Activated naive CD4-positive, alpha-beta T cell treated with anti-CD3 and anti-CD28 coated beads, Interleukin-2, amount 10 ng/mL, durations not matched to agents 7 days and 5 days (primary cell): ENCODE results near the gene GPR27.

ENCODE experiments used
- CTCF ChIA-PET: fragments of 350-600 bp; sonication (Branson Sonifier 250); formaldehyde crosslinking; loops from one replicate; lab custom pipeline; 2021; ENCODE audit warnings: antibody characterized with exemption; lab: Charles Lee
- DNase-seq: peaks from one replicate; pipeline ENCODE4 v3.0.0-alpha.2; 2020
- H3K27ac Mint-ChIP-seq: one replicate; pipeline ENCODE4 v1.8.0; 2021; ENCODE audit warnings: mild to moderate bottlenecking, moderate library complexity, mixed read lengths
- H3K27me3 Mint-ChIP-seq: one replicate; pipeline ENCODE4 v1.8.0; 2021; ENCODE audit warnings: mild to moderate bottlenecking, mixed read lengths
- H3K36me3 Mint-ChIP-seq: one replicate; pipeline ENCODE4 v1.8.0; 2021; ENCODE audit warnings: mixed read lengths
- H3K4me1 Mint-ChIP-seq: one replicate; pipeline ENCODE4 v1.8.0; 2021; ENCODE audit warnings: mixed read lengths
- H3K4me3 Mint-ChIP-seq: one replicate; pipeline ENCODE4 v1.8.0; 2021; ENCODE audit warnings: mild to moderate bottlenecking, moderate library complexity, mixed read lengths
- H3K9me3 Mint-ChIP-seq: one replicate; pipeline ENCODE4 v1.8.0; 2021; ENCODE audit warnings: mixed read lengths

GPR27 gene

GRCh38 chr3:71722693-71723092, 31.0 kb upstream of the GPR27 start:
- DNase-seq: no peak
- Mint-ChIP-seq H3K9me3 (no peaks in the 10 kb centered on the region), H3K4me1 (peaks cover 72% of the 10 kb centered on the region), H3K4me3 (peak overlapping the region; percentile 94), H3K27me3 (no peaks in the 10 kb centered on the region), H3K27ac (peak overlapping the region; percentile 88), H3K36me3 (peaks cover 33% of the 10 kb centered on the region)
- CTCF ChIA-PET: interaction anchor here (3.0 kb wide), 1 partner anchor 12 kb away, joined by 11 read pairs; no protein-coding TSS in a partner anchor

DNA sequence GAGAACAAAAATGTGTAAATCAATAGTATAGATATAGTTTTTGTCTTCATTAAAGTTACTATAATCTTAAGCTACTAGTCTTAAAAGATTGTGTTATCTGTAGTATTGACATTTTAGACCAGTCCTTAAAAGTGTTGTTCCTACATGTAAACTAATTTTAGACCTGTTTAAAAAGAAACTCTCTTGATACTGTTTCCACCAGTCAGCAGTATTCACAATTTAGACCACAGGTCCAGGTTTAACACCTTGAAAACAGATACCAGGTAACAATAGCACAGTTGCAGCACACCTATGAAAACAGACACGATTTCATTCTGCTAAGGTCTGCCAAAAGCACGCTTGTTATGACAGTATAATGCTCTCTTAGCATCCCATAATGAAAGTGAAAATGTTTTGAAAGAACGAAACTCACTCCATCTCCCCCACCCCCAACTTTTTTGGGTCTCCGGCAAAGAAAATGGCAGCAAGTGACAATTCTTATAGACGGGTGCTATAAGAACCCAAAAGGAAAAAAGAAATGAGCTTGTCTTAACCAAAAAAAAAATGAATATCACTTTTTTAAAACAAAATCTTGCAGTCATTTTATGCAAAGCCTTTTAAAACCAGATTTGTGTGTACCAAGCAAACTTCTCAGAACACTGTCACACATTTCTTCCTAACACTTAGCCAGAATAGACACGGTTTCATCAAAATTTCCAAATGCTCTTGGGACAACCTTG, 30.0 kb upstream of the GPR27 start:
- CTCF ChIA-PET: interaction anchor here (1.1 to 3.0 kb wide), 2 partner anchors 12 to 636 kb away, joined by 3 to 11 read pairs; no protein-coding TSS in a partner anchor
- peak overlapping the region; percentile 88 for H3K27ac Mint-ChIP-seq
- H3K27me3 Mint-ChIP-seq: no peaks in the 10 kb centered on the region
- peak overlapping the region; percentile 94 for H3K4me3 Mint-ChIP-seq
- peaks cover 29% of the 10 kb centered on the region for H3K36me3 Mint-ChIP-seq
- DNase-seq: peak; percentile 79
- no peaks in the 10 kb centered on the region for H3K9me3 Mint-ChIP-seq
- H3K4me1 Mint-ChIP-seq: peaks cover 68% of the 10 kb centered on the region

DNA sequence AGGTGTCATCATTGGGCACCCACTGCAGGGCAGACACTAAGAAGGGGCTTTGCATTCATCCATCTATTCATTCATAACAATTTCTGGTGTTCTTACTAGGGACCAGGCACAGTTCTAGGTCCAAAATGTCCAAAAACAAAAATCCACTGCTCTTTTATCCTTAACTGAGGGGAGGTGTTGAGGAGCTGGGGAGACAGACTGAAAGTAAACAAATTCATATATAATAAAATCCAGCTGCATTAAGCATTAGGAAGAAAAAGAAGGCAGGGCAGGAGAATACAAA, 29.5 kb upstream of the GPR27 start:
- no peaks in the 10 kb centered on the region for H3K27me3 Mint-ChIP-seq
- CTCF ChIA-PET: interaction anchor here (1.1 to 3.0 kb wide), 2 partner anchors 13 to 637 kb away, joined by 3 to 11 read pairs; no protein-coding TSS in a partner anchor
- peaks cover 67% of the 10 kb centered on the region for H3K4me1 Mint-ChIP-seq
- H3K4me3 Mint-ChIP-seq: peak overlapping the region; percentile 94
- no peaks in the 10 kb centered on the region for H3K9me3 Mint-ChIP-seq
- peaks cover 25% of the 10 kb centered on the region for H3K36me3 Mint-ChIP-seq
- peak overlapping the region; percentile 88 for H3K27ac Mint-ChIP-seq
- DNase-seq: no peak

DNA sequence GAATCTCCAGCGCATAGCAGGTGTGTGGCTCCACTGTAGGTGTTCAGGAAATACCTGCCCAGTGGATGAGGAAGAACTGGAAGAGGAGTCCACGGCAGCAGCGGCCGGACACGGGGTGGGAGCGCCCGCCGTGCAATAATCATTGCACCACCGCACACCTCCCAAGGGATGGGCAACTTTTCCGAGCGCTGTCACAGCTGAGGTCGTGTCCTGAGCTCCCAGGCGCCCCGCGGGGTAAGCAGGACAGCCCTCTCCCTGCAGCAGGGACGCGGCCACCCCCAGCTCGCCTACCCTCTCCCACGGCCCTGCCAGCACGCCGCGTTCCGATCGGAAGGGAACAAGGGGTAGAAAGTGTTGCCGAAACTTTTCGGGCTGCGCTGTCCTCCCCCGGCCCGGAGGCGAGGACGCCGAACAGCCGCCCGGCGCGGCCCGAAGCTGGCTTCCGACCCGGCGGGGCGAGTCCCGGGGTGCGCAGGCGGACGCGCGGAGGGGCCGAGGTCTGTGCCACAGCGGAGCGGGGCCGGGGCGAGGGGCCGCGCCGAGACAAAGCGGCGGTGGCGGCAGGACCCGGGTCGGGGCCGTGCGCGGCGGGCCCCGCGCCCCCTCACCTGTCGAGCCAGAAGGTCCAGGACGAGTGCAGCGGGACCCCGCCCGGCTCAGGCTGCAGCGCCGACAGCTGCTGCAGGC, 28.9 kb upstream of the GPR27 start:
- Mint-ChIP-seq H3K36me3 (peaks cover 20% of the 10 kb centered on the region), H3K4me1 (peaks cover 68% of the 10 kb centered on the region), H3K4me3 (peak overlapping the region; percentile 94), H3K9me3 (no peaks in the 10 kb centered on the region), H3K27ac (peak overlapping the region; percentile 88), H3K27me3 (no peaks in the 10 kb centered on the region)
- peak; percentile 52 for DNase-seq
- CTCF ChIA-PET: interaction anchor here (1.1 to 3.0 kb wide), 3 partner anchors 14 to 638 kb away, joined by 3 to 11 read pairs (median 4); no protein-coding TSS in a partner anchor

GRCh38 chr3:71725271-71725991, 28.2 kb upstream of the GPR27 start, which contains the start of gene EIF4E3:
Gene EIF4E3, minus strand, starts transcription at chr3:71725402. Its CDS starts 35 bp downstream, at chr3:71725367.
- Mint-ChIP-seq H3K27ac (peak within 1 kb of the TSS; percentile 94), H3K4me1 (peaks cover 73% of the 10 kb centered on the region), H3K36me3 (peaks cover 18% of the 10 kb centered on the region), H3K9me3 (no peaks in the 10 kb centered on the region), H3K27me3 (no peaks in the 10 kb centered on the region), H3K4me3 (peak within 1 kb of the TSS; percentile 94)
- CTCF ChIA-PET: interaction anchor here (1.1 kb wide), 1 partner anchor 23 kb away, joined by 4 read pairs; no protein-coding TSS in a partner anchor
- DNase-seq: peak; percentile 53

GRCh38 chr3:71726146-71726545, 27.5 kb upstream of the GPR27 start:
- H3K27me3 Mint-ChIP-seq: no peaks in the 10 kb centered on the region
- CTCF ChIA-PET: no interaction called here
- peak; percentile 74 for DNase-seq
- H3K4me1 Mint-ChIP-seq: peaks cover 72% of the 10 kb centered on the region
- H3K9me3 Mint-ChIP-seq: no peaks in the 10 kb centered on the region
- peaks cover 11% of the 10 kb centered on the region for H3K36me3 Mint-ChIP-seq
- H3K27ac Mint-ChIP-seq: peak overlapping the region; percentile 94
- H3K4me3 Mint-ChIP-seq: peak overlapping the region; percentile 92

DNA sequence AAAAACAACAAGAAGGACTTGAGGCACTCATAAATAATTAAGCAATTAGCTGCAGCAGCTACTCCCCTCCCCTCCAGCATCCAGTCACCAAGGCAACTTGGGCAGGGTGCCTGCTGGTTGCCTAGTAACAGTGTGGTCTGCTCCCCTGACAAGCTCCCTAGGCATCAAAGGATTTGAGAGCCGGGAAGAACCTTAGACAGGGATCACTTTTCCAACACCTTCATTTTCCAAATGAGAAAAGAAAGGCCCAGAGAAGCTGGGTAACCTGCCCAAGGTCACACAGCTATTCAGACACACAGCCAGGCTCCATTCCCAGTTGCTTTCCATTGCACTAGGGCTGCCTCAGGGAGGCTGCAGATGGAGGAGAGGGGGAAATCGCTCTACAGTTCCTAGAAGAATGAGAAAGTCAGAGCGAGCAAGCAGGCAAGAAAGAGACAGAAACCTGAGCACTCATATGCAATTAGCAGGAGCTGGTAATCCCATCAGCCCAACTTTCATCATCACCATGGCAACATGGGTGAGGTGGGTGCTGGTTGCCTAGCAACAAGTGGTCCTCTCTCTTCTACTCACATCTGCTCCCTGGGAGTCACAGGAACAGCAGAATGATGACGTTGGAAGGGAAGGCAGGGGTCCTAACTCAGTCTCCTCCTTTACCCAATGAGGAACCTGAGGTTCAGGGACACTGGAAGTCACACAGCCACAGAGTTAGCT, 24.9 kb upstream of the GPR27 start:
- CTCF ChIA-PET: interaction anchor here (0.6 to 6.4 kb wide), 9 partner anchors 10 to 577 kb away, joined by 3 to 39 read pairs (median 7); partner anchors contain the start of gene GPR27
- Mint-ChIP-seq H3K4me1 (peaks cover 50% of the 10 kb centered on the region), H3K36me3 (peaks cover 5% of the 10 kb centered on the region), H3K27ac (peak overlapping the region; percentile 83), H3K4me3 (no peak overlapping the region), H3K27me3 (peaks cover 3% of the 10 kb centered on the region), H3K9me3 (no peaks in the 10 kb centered on the region)
- DNase-seq: peak; percentile 33

DNA sequence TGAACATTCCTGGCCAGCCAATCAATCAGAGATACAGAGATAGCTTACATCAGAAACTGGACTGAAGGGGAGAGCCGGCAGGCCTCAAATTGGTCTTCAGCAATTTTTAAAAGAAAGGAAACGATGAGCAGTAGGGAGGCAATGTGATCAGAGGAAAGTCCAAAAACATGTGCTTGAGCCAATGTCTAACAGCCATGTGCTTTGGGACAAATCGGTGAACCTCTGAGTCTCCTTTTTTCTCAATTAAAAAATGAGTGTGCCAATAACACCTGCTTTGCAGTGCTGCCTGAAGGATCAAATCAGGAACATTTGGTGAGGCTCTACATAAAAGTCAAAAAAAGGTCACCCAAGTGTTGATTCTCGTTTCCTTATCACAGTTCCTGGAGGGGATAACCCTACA, 21.0 kb upstream of the GPR27 start:
- H3K9me3 Mint-ChIP-seq: peaks cover 3% of the 10 kb centered on the region

GRCh38 chr3:71733319-71733718, 20.3 kb upstream of the GPR27 start:
- Mint-ChIP-seq H3K36me3 (peaks cover 2% of the 10 kb centered on the region), H3K9me3 (peaks cover 3% of the 10 kb centered on the region), H3K4me1 (peaks cover 30% of the 10 kb centered on the region), H3K4me3 (no peak overlapping the region), H3K27me3 (peaks cover 13% of the 10 kb centered on the region), H3K27ac (no peak overlapping the region)
- no peak for DNase-seq
- CTCF ChIA-PET: interaction anchor here (0.7 to 1.1 kb wide), 4 partner anchors 125 to 130 kb away, joined by 3 to 6 read pairs (median 4); no protein-coding TSS in a partner anchor

More for the DNA sequence above, 21.0 kb upstream of the GPR27 start:
- Mint-ChIP-seq H3K4me1 (peaks cover 33% of the 10 kb centered on the region), H3K27me3 (peaks cover 6% of the 10 kb centered on the region), H3K36me3 (peaks cover 2% of the 10 kb centered on the region), H3K27ac (no peak overlapping the region), H3K4me3 (no peak overlapping the region)
- CTCF ChIA-PET: interaction anchor here (0.9 to 6.4 kb wide), 2 partner anchors 22 to 128 kb away, joined by 3 to 39 read pairs; no protein-coding TSS in a partner anchor
- no peak for DNase-seq

DNA sequence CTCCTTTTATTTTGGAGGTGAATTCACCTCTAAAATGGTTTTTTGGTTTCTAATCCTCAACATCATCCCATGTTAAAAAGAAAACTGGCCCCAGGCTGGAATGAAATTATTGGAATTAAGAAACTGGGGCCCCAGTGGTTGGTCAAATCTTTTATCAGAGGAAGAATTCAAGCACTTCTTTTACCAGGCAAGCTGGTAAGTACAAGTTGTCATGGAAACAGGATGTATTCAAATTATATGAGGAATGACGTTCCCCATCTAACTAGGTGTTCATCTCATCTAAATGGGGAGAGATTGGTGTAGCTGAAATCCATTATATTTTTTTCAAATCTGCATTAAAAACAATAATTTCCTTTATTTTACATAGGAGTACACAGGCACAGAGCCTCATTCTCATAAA, 18.8 kb upstream of the GPR27 start:
- Mint-ChIP-seq H3K27me3 (peaks cover 20% of the 10 kb centered on the region), H3K4me3 (no peak overlapping the region), H3K4me1 (peaks cover 15% of the 10 kb centered on the region), H3K9me3 (peaks cover 3% of the 10 kb centered on the region), H3K36me3 (peaks cover 2% of the 10 kb centered on the region), H3K27ac (no peak overlapping the region)
- DNase-seq: no peak
- CTCF ChIA-PET: no interaction called here

DNA sequence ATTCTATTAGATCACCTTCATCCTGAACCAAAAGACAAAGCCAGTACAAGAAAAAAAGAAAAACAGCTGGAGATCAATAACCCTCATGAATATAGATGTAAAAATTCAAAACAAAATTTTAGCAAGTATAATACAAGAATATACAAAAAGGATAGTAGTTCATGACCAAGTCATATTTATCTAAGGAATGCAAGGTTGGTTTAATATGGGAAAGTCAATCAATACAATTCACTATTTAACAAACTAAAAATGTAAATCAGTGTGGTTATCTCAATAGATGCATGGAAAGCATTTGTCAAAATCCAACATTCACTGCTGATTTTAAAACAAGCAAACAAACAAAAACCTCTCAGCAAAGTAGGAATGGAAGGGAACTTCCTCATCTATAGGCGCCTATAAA, 11.0 kb upstream of the GPR27 start:
- peaks cover 3% of the 10 kb centered on the region for H3K4me1 Mint-ChIP-seq
- H3K4me3 Mint-ChIP-seq: no peak overlapping the region
- CTCF ChIA-PET: interaction anchor here (1.1 kb wide), 1 partner anchor 13 kb away, joined by 3 read pairs; no protein-coding TSS in a partner anchor
- no peak overlapping the region for H3K27ac Mint-ChIP-seq
- H3K27me3 Mint-ChIP-seq: peaks cover 18% of the 10 kb centered on the region
- no peak for DNase-seq
- H3K9me3 Mint-ChIP-seq: peaks cover 25% of the 10 kb centered on the region
- H3K36me3 Mint-ChIP-seq: peaks cover 3% of the 10 kb centered on the region

- peaks cover 10% of the 10 kb centered on the region for H3K27me3 Mint-ChIP-seq
- CTCF ChIA-PET: interaction anchor here (0.6 kb wide), 1 partner anchor 95 kb away, joined by 3 read pairs; no protein-coding TSS in a partner anchor
- H3K27ac Mint-ChIP-seq: no peak overlapping the region
- H3K9me3 Mint-ChIP-seq: peaks cover 24% of the 10 kb centered on the region
- peaks cover 3% of the 10 kb centered on the region for H3K36me3 Mint-ChIP-seq
- H3K4me3 Mint-ChIP-seq: no peak overlapping the region
- H3K4me1 Mint-ChIP-seq: peaks cover 3% of the 10 kb centered on the region
- no peak for DNase-seq
These were observed 8.9 kb upstream of the GPR27 start for GRCh38 chr3:71744738-71745137.

- Mint-ChIP-seq H3K4me3 (no peak overlapping the region), H3K36me3 (peaks cover 3% of the 10 kb centered on the region), H3K9me3 (no peaks in the 10 kb centered on the region), H3K4me1 (peaks cover 6% of the 10 kb centered on the region), H3K27me3 (peaks cover 60% of the 10 kb centered on the region), H3K27ac (no peak overlapping the region)
- CTCF ChIA-PET: no interaction called here
- no peak for DNase-seq
These were observed 2.1 kb upstream of the GPR27 start for GRCh38 chr3:71751602-71752001.
